Astrocyte (in vitro differentiated cells and primary cell): ENCODE measurements around the gene OR5H1. TPM values are rescaled to one million over a fixed set of nuclear protein-coding genes. Genes with fewer than 3 reads are reported as not detected.
"Not testable (repeated sequence)": the region's sequence is repeated elsewhere in the genome, so short reads cannot be mapped to it uniquely, and the experiment has no call there.

ENCODE experiments used
- DNase-seq: peaks from one replicate; pipeline ENCODE4 v3.0.0-alpha.2; 2010; ENCODE audit warnings: low read depth
- FAIRE-seq: peaks from 2 replicates; lab custom pipeline; 2011; peaks lifted over from hg19 to GRCh38; lab: Jason Lieb, UNC
- H2AFZ ChIP-seq: 2 replicates; pipeline ENCODE4 v1.6.0; 2012; ENCODE audit warnings: low read depth, low read length, inconsistent platforms
- H3K27ac ChIP-seq: 2 replicates; pipeline ENCODE4 v1.5.1; 2011; ENCODE audit warnings: low read depth, low read length, inconsistent platforms
- H3K27me3 ChIP-seq: 2 replicates; pipeline ENCODE4 v1.6.0; 2011; ENCODE audit warnings: low read length, inconsistent platforms; ENCODE audit not compliant: insufficient read depth
- H3K36me3 ChIP-seq: 2 replicates; pipeline ENCODE4 v1.5.1; 2011; ENCODE audit warnings: low read length, inconsistent platforms; ENCODE audit not compliant: insufficient read depth
- H3K4me1 ChIP-seq: 2 replicates; pipeline ENCODE4 v1.5.1; 2011; ENCODE audit warnings: low read length, inconsistent platforms; ENCODE audit not compliant: insufficient read depth
- H3K4me2 ChIP-seq: 2 replicates; pipeline ENCODE4 v1.6.0; 2012; ENCODE audit warnings: low read length, inconsistent platforms
- H3K4me3 ChIP-seq: 2 replicates; pipeline ENCODE4 v1.5.1; 2011; ENCODE audit warnings: low read depth, mild to moderate bottlenecking, low read length, inconsistent platforms; ENCODE audit not compliant: insufficient read depth
- H3K79me2 ChIP-seq: 2 replicates; pipeline ENCODE4 v1.6.0; 2012; ENCODE audit warnings: mild to moderate bottlenecking, low read length, inconsistent platforms; ENCODE audit not compliant: insufficient read depth
- H3K9ac ChIP-seq: 2 replicates; pipeline ENCODE4 v1.6.0; 2012; ENCODE audit warnings: mild to moderate bottlenecking, low read length, inconsistent platforms
- H3K9me3 ChIP-seq: 2 replicates; pipeline ENCODE4 v1.5.1; 2012; ENCODE audit warnings: low read depth, mild to moderate bottlenecking, low read length, inconsistent platforms; ENCODE audit not compliant: insufficient read depth
- H4K20me1 ChIP-seq: 2 replicates; pipeline ENCODE4 v1.6.0; 2012; ENCODE audit warnings: low read length, inconsistent platforms; ENCODE audit not compliant: insufficient read depth
- H3K27ac Mint-ChIP-seq: one replicate; pipeline ENCODE4 v1.8.0; 2021; ENCODE audit warnings: mild to moderate bottlenecking, mixed read lengths; ENCODE audit not compliant: unreplicated experiment
- H3K27me3 Mint-ChIP-seq: one replicate; pipeline ENCODE4 v1.8.0; 2021; ENCODE audit warnings: low read depth, mixed read lengths; ENCODE audit not compliant: unreplicated experiment
- H3K36me3 Mint-ChIP-seq: one replicate; pipeline ENCODE4 v1.8.0; 2021; ENCODE audit warnings: low read depth, mixed read lengths; ENCODE audit not compliant: unreplicated experiment
- H3K4me1 Mint-ChIP-seq: one replicate; pipeline ENCODE4 v1.8.0; 2021; ENCODE audit warnings: low read depth, mixed read lengths; ENCODE audit not compliant: unreplicated experiment
- H3K4me3 Mint-ChIP-seq: one replicate; pipeline ENCODE4 v1.8.0; 2021; ENCODE audit warnings: mild to moderate bottlenecking, moderate library complexity, mixed read lengths; ENCODE audit not compliant: unreplicated experiment
- H3K9me3 Mint-ChIP-seq: one replicate; pipeline ENCODE4 v1.8.0; 2021; ENCODE audit warnings: mild to moderate bottlenecking, mixed read lengths; ENCODE audit not compliant: unreplicated experiment
- CTCF ChIP-seq: IDR thresholded peaks from 2 replicates; pipeline ENCODE4 v1.5.1; 2011; ENCODE audit warnings: low read depth, mild to moderate bottlenecking, inconsistent platforms, low read length, moderate library complexity; ENCODE audit not compliant: insufficient read depth
- EZH2 ChIP-seq: IDR thresholded peaks from 2 replicates; pipeline ENCODE4 v1.6.1; 2012; ENCODE audit warnings: mild to moderate bottlenecking, low read length, inconsistent platforms; ENCODE audit not compliant: insufficient read depth
- total RNA-seq: library from RNA; stranded (reverse); gene quantifications from 2 replicates; pipeline ENCODE4 v1.2.1, GENCODE V29; 2021

The OR5H1 gene
- total RNA-seq, 1 donor from 2014 or later, result not detected

GRCh38 chr3:98136631-98137030, 6.1 kb downstream of the OR5H1 start:
- Mint-ChIP-seq H3K9me3 (no peaks in the 10 kb centered on the region), H3K4me1 (no peaks in the 10 kb centered on the region), H3K27me3 (no peaks in the 10 kb centered on the region), H3K27ac (no peak overlapping the region), H3K36me3 (no peaks in the 10 kb centered on the region), H3K4me3 (no peak overlapping the region)
- no peak overlapping the region for H2AFZ ChIP-seq
- no peak overlapping the region for H3K4me2 ChIP-seq
- H3K27ac ChIP-seq, result no peak overlapping the region
- H3K9ac ChIP-seq, result no peak overlapping the region
- H4K20me1 ChIP-seq, result no peaks in the 10 kb centered on the region
- H3K4me1 ChIP-seq, result no peaks in the 10 kb centered on the region
- DNase-seq, result no peak
- no peaks in the 10 kb centered on the region for H3K9me3 ChIP-seq
- H3K4me3 ChIP-seq, result no peak overlapping the region
- no peaks in the 10 kb centered on the region for H3K27me3 ChIP-seq
- no peak for TF ChIP-seq EZH2
- no peaks in the 10 kb centered on the region for H3K36me3 ChIP-seq
- no peak for FAIRE-seq
- H3K79me2 ChIP-seq, result no peaks in the 10 kb centered on the region

GRCh38 chr3:98137826-98138557, 7.5 kb downstream of the OR5H1 start:
- H3K27ac ChIP-seq, H3K4me1 Mint-ChIP-seq, H3K36me3 Mint-ChIP-seq, H3K27ac Mint-ChIP-seq, DNase-seq, H3K27me3 Mint-ChIP-seq, H3K36me3 ChIP-seq, FAIRE-seq, H3K27me3 ChIP-seq, H3K9me3 Mint-ChIP-seq, H3K4me1 ChIP-seq, H3K9ac ChIP-seq, H3K4me3 Mint-ChIP-seq, H3K9me3 ChIP-seq, H3K79me2 ChIP-seq, H4K20me1 ChIP-seq, H3K4me3 ChIP-seq, H3K4me2 ChIP-seq, H2AFZ ChIP-seq: not testable (repeated sequence)

- Histone ChIP-seq H3K27ac (no peak overlapping the region), H3K79me2 (no peaks in the 10 kb centered on the region), H3K4me1 (no peaks in the 10 kb centered on the region), H3K27me3 (no peaks in the 10 kb centered on the region), H4K20me1 (no peaks in the 10 kb centered on the region), H3K9me3 (no peaks in the 10 kb centered on the region), H3K36me3 (no peaks in the 10 kb centered on the region), H2AFZ (no peak overlapping the region), H3K9ac (no peak overlapping the region), H3K4me2 (no peak overlapping the region), H3K4me3 (no peak overlapping the region)
- FAIRE-seq (no peak), DNase-seq (no peak)
- no peak for TF ChIP-seq EZH2
- TF ChIP-seq CTCF, result no peak
- no peak overlapping the region for H3K4me3 Mint-ChIP-seq
- H3K36me3 Mint-ChIP-seq, result no peaks in the 10 kb centered on the region
- no peaks in the 10 kb centered on the region for H3K9me3 Mint-ChIP-seq
- H3K27me3 Mint-ChIP-seq, result peaks cover 3% of the 10 kb centered on the region
- no peaks in the 10 kb centered on the region for H3K4me1 Mint-ChIP-seq
- H3K27ac Mint-ChIP-seq, result no peak overlapping the region
These were observed 10.0 kb downstream of the OR5H1 start for GRCh38 chr3:98140531-98140930.
